H9 (cell line): Measurements from ENCODE around the gene KCNJ11. TPM values are rescaled to one million over a fixed set of nuclear protein-coding genes. Genes with fewer than 3 reads are reported as not detected.
A peak's percentile ranks its signal among the peaks of the same experiment; 100 is the strongest.

Source experiments
- DNase-seq: peaks from one replicate; pipeline ENCODE4 v3.0.0-alpha.2; 2017
- H2AFZ ChIP-seq: one replicate; pipeline ENCODE4 v1.6.1; 2013; ENCODE audit warnings: mild to moderate bottlenecking, low read length, control low read depth, moderate library complexity
- H2AK5ac ChIP-seq: 2 replicates; pipeline ENCODE4 v1.6.1; 2013; ENCODE audit warnings: low read length, control low read depth, mixed read lengths; ENCODE audit not compliant: insufficient read length
- H2BK120ac ChIP-seq: one replicate; pipeline ENCODE4 v1.6.1; 2013; ENCODE audit warnings: low read depth, mild to moderate bottlenecking, low read length, control low read depth, inconsistent platforms; ENCODE audit not compliant: poor library complexity, severe bottlenecking
- H2BK12ac ChIP-seq: 2 replicates; pipeline ENCODE4 v1.6.1; 2013; ENCODE audit warnings: low read length, control low read depth, mixed read lengths, low read depth; ENCODE audit not compliant: insufficient read length
- H2BK15ac ChIP-seq: 2 replicates; pipeline ENCODE4 v1.6.1; 2013; ENCODE audit warnings: low read depth, low read length, control low read depth
- H2BK20ac ChIP-seq: one replicate; pipeline ENCODE4 v1.6.1; 2013; ENCODE audit warnings: low read depth, mild to moderate bottlenecking, low read length, control low read depth, inconsistent platforms; ENCODE audit not compliant: poor library complexity, severe bottlenecking
- H2BK5ac ChIP-seq: 2 replicates; pipeline ENCODE4 v1.6.1; 2013; ENCODE audit warnings: low read length, control low read depth, mixed read lengths; ENCODE audit not compliant: insufficient read length
- H3K14ac ChIP-seq: 2 replicates; pipeline ENCODE4 v1.6.1; 2013; ENCODE audit warnings: low read length, control low read depth; ENCODE audit not compliant: insufficient read depth
- H3K18ac ChIP-seq: 2 replicates; pipeline ENCODE4 v1.6.1; 2013; ENCODE audit warnings: low read depth, mild to moderate bottlenecking, mixed read lengths, low read length, control low read depth; ENCODE audit not compliant: insufficient read length
- H3K23ac ChIP-seq: 2 replicates; pipeline ENCODE4 v1.6.1; 2013; ENCODE audit warnings: low read length, control low read depth, mixed read lengths, low read depth; ENCODE audit not compliant: insufficient read length
- H3K23me2 ChIP-seq: 2 replicates; pipeline ENCODE4 v1.6.1; 2013; ENCODE audit warnings: low read depth, mild to moderate bottlenecking, mixed read lengths, low read length, control low read depth; ENCODE audit not compliant: insufficient read length, poor library complexity, severe bottlenecking
- H3K27ac ChIP-seq: 2 replicates; pipeline ENCODE4 v1.5.1; 2013; ENCODE audit warnings: low read length, control low read depth, mixed read lengths, low read depth; ENCODE audit not compliant: insufficient read length
- H3K27me3 ChIP-seq: 2 replicates; pipeline ENCODE4 v1.6.1; 2013; ENCODE audit warnings: low read length, control low read depth, inconsistent platforms; ENCODE audit not compliant: insufficient read depth
- H3K4ac ChIP-seq: 2 replicates; pipeline ENCODE4 v1.6.1; 2013; ENCODE audit warnings: low read depth, mild to moderate bottlenecking, control low read depth, inconsistent platforms, low read length, moderate library complexity
- H3K4me1 ChIP-seq: 2 replicates; pipeline ENCODE4 v1.6.1; 2013; ENCODE audit warnings: low read length, control low read depth, inconsistent platforms; ENCODE audit not compliant: insufficient read depth
- H3K4me2 ChIP-seq: 2 replicates; pipeline ENCODE4 v1.6.1; 2013; ENCODE audit warnings: low read length, control low read depth, mixed read lengths; ENCODE audit not compliant: insufficient read length, insufficient read depth
- H3K56ac ChIP-seq: 2 replicates; pipeline ENCODE4 v1.6.1; 2013; ENCODE audit warnings: low read depth, mild to moderate bottlenecking, mixed read lengths, low read length, control low read depth; ENCODE audit not compliant: insufficient read length
- H3K79me1 ChIP-seq: 2 replicates; pipeline ENCODE4 v1.6.1; 2013; ENCODE audit warnings: low read depth, mild to moderate bottlenecking, moderate library complexity, low read length, control low read depth, inconsistent platforms; ENCODE audit not compliant: insufficient read depth, poor library complexity, severe bottlenecking
- H3K79me2 ChIP-seq: 2 replicates; pipeline ENCODE4 v1.6.1; 2013; ENCODE audit warnings: low read length, control low read depth, inconsistent platforms; ENCODE audit not compliant: insufficient read depth
- H3K9ac ChIP-seq: 2 replicates; pipeline ENCODE4 v1.6.1; 2013; ENCODE audit warnings: low read length, control low read depth, mixed read lengths; ENCODE audit not compliant: insufficient read length; ENCODE audit errors: extremely low read depth
- H3K9me3 ChIP-seq: one replicate; pipeline ENCODE4 v1.6.1; 2013; ENCODE audit warnings: low read depth, low read length, inconsistent platforms; ENCODE audit not compliant: control insufficient read depth
- H3T11ph ChIP-seq: one replicate; pipeline ENCODE4 v1.6.1; 2013; ENCODE audit warnings: mild to moderate bottlenecking, low read length, control low read depth, inconsistent platforms
- H4K20me1 ChIP-seq: one replicate; pipeline ENCODE4 v1.6.1; 2013; ENCODE audit not compliant: control insufficient read depth, insufficient read length, insufficient read depth
- H4K5ac ChIP-seq: 2 replicates; pipeline ENCODE4 v1.6.1; 2013; ENCODE audit warnings: low read depth, mild to moderate bottlenecking, mixed read lengths, low read length, control low read depth; ENCODE audit not compliant: insufficient read length
- H4K8ac ChIP-seq: replicated peaks from 2 replicates; pipeline ENCODE4 v1.6.1; 2013; ENCODE audit warnings: low read length, control low read depth, mixed read lengths, low read depth; ENCODE audit not compliant: insufficient read length
- H4K91ac ChIP-seq: 2 replicates; pipeline ENCODE4 v1.6.1; 2013; ENCODE audit warnings: low read depth, mild to moderate bottlenecking, moderate library complexity, mixed read lengths, low read length, control low read depth; ENCODE audit not compliant: insufficient read length
- H3K27ac Mint-ChIP-seq, 3 experiments: 2 replicates in 2 of 3; 3 replicates in 1 of 3; pipeline ENCODE4 v1.8.0; 2020 to 2021; ENCODE audit warnings: mixed read lengths in 3 of 3, mild to moderate bottlenecking in 1 of 3, moderate library complexity in 1 of 3
- H3K27me3 Mint-ChIP-seq: 2 replicates; pipeline ENCODE4 v1.8.0; 2021; ENCODE audit warnings: low read depth, mild to moderate bottlenecking, moderate library complexity, mixed read lengths
- H3K36me3 Mint-ChIP-seq, 3 experiments: 2 replicates in 2 of 3; 3 replicates in 1 of 3; pipeline ENCODE4 v1.8.0; 2020 to 2021; ENCODE audit warnings: low read depth in 3 of 3, mixed read lengths in 3 of 3; ENCODE audit not compliant: insufficient read depth in 1 of 3
- H3K4me1 Mint-ChIP-seq, 2 experiments: 2 replicates each; pipeline ENCODE4 v1.8.0; 2020; ENCODE audit warnings: mixed read lengths in 2 of 2
- H3K4me3 Mint-ChIP-seq, 2 experiments: 2 replicates in 1 of 2; 3 replicates in 1 of 2; pipeline ENCODE4 v1.8.0; 2020 to 2021; ENCODE audit warnings: mild to moderate bottlenecking in 2 of 2, mixed read lengths in 2 of 2, moderate library complexity in 1 of 2
- H3K9me3 Mint-ChIP-seq, 2 experiments: 2 replicates in 1 of 2; 3 replicates in 1 of 2; pipeline ENCODE4 v1.8.0; 2020; ENCODE audit warnings: mild to moderate bottlenecking in 2 of 2, mixed read lengths in 2 of 2, moderate library complexity in 1 of 2
- CTCF ChIP-seq: fragments of 200-600 bp; sonication (generic); conservative IDR thresholded peaks from 3 replicates; pipeline ENCODE4 v1.8.0; 2021; ENCODE audit warnings: antibody characterized with exemption, mild to moderate bottlenecking
- WGBS: extraction: QIAGEN DNeasy Blood & Tissue Kit; methylation state at CpG from one replicate; pipeline ENCODE4 v1.1.7; 2013; ENCODE audit warnings: missing lambda C conversion rate, low lambda C conversion rate, mixed read lengths; ENCODE audit not compliant: insufficient read length; ENCODE audit errors: extremely low coverage; 5-methylcytosine and 5-hydroxymethylcytosine counted together
- total RNA-seq: library from RNA; stranded (reverse); gene quantifications from 2 replicates; pipeline ENCODE4 v1.2.1, GENCODE V29; 2021

KCNJ11 gene
- total RNA-seq, 1 experiment from 2014 or later: 2.3 TPM

GRCh38 chr11:17387811-17388210 is 648 bp downstream of the KCNJ11 start:
- no peak overlapping the region for H3T11ph ChIP-seq
- no peaks in the 10 kb centered on the region for H3K23me2 ChIP-seq
- Mint-ChIP-seq H3K4me3 (peak overlapping the region; percentile 69 to 80; a peak in 4 of 5 replicates), H3K27me3 (peaks cover 31% of the 10 kb centered on the region), H3K9me3 (0 out of 5 replicates have a peak, but pooled peaks cover 0 to 3% of the 10 kb centered on the region in 2 experiments), H3K4me1 (peaks cover 6 to 15% of the 10 kb centered on the region in 2 experiments), H3K27ac (no peak overlapping the region; a peak in 1 of 7 replicates), H3K36me3 (peaks cover 7 to 9% (median 8%) of the 10 kb centered on the region in 3 experiments; a peak in 6 of 7 replicates)
- no peak overlapping the region for H3K18ac ChIP-seq
- H4K8ac ChIP-seq: no peak overlapping the region
- H3K79me2 ChIP-seq: no peaks in the 10 kb centered on the region
- H3K27ac ChIP-seq: no peak overlapping the region
- no peak overlapping the region for H2BK20ac ChIP-seq
- H4K20me1 ChIP-seq: peaks cover 3% of the 10 kb centered on the region
- H4K5ac ChIP-seq: no peak overlapping the region
- no peak overlapping the region for H2BK15ac ChIP-seq
- H3K79me1 ChIP-seq: no peaks in the 10 kb centered on the region
- H3K9me3 ChIP-seq: no peaks in the 10 kb centered on the region
- no peak overlapping the region for H2AK5ac ChIP-seq
- no peak overlapping the region for H3K23ac ChIP-seq
- no peak for TF ChIP-seq CTCF
- H2BK120ac ChIP-seq: no peak overlapping the region
- no peak overlapping the region for H2AFZ ChIP-seq
- no peak overlapping the region for H3K4me2 ChIP-seq
- no peak overlapping the region for H3K9ac ChIP-seq
- H3K4me1 ChIP-seq: no peaks in the 10 kb centered on the region; the same call in 1 of the 2 replicates
- no peak overlapping the region for H2BK5ac ChIP-seq
- H3K4ac ChIP-seq: no peak overlapping the region
- H3K14ac ChIP-seq: no peak overlapping the region
- no peak overlapping the region for H4K91ac ChIP-seq
- H2BK12ac ChIP-seq: no peak overlapping the region
- no peak overlapping the region for H3K56ac ChIP-seq
- H3K27me3 ChIP-seq: no peaks in the 10 kb centered on the region
- DNase-seq: no peak
- WGBS: no CpG with 5 or more reads among the region's 20 CpGs
